Middle frontal gyrus (tissue), 1 donor: ENCODE data around the gene BICC1.
A peak's percentile ranks its signal among the peaks of the same experiment; 100 is the strongest.

Experiments used
- DNase-seq: peaks from one replicate; pipeline ENCODE4 v3.0.0-alpha.2; 2015; ENCODE audit warnings: low spot score; ENCODE audit errors: extremely low spot score

The BICC1 gene

DNA sequence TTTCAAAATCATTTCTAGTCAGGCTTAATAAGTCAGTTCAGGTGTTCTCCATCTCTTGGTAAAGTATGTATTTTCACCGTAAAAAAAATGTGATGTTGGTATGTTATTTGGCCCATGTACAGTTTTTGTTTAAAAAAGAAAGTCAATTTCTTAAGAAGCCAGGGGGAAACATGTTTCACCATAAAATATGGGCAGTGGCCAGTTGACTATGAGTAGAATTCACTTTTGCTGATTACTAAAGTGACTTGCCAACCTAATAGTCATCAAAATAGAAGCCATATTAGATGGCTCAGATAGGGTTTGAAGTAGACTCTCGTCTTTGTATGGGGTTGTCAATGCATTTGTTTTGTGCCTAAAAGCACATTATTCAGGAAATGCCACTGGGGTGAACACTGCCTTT, 266.3 kb downstream of the BICC1 start:
- DNase-seq, result no peak

DNA sequence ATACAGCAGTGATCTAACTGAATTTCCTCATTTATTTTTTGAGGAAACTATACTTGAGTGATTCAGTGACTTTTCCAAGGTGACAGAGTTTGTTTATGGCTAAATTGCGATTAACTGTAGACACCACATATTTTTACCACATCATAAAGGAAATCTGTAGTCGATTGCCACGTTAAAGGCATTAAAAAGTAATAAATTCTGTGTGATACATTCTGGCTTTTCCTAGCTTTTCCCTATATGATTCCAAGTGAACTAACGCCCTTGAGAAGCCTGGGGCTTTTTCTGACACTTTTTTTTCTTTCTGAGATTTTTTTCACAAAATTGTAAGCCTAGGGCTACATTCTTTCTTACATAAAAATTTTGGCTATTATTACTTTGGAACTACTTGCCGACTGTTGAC, 266.9 kb downstream of the BICC1 start:
- DNase-seq, result no peak

DNA sequence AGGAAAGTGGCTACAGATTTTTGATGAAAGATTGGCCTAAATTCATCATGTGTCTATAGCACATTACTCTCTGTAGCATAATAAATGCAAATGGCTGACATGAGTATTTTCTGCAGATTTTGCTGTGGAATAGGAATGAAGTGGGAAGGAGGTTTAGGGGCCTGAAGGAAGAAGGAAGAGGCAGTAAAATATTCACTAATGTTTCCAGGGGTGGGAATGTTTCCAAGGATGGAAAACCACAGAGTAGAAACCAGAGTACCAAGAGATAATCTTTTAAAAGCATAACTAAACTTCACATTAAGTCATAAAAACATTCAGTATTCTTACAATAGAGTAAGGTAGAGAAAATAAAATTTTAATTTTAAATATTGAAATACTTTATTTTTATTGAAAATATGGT, 267.8 kb downstream of the BICC1 start:
- no peak for DNase-seq

DNA sequence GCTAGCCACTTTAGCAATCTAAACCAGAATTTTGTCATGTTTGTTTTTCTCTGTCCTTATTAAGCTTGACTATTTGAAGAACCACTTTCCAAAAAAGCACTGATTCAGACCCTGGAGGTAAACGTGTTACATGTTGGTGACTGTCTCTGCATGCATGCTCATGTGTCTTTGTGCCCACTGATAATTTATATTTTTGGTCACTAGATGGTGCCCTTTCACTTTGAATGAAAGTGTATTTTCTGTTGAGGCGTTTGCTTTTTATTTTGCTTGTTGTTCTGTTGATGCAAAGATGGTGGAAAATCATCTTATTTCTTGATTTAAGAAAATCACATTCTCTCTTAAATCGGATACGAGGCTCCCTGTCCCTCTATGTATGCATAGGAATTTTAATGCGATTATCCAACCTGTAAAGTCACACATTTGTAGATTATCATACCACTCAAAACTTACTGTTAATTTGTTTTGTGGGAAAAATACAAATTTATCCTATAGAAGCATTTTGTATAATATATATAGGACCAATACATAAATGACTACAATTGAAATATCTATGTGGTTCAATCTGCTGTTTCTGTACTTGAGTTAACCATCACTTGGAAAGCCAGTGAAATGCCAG, 269.3 kb downstream of the BICC1 start:
- DNase-seq, result peak; percentile 50

DNA sequence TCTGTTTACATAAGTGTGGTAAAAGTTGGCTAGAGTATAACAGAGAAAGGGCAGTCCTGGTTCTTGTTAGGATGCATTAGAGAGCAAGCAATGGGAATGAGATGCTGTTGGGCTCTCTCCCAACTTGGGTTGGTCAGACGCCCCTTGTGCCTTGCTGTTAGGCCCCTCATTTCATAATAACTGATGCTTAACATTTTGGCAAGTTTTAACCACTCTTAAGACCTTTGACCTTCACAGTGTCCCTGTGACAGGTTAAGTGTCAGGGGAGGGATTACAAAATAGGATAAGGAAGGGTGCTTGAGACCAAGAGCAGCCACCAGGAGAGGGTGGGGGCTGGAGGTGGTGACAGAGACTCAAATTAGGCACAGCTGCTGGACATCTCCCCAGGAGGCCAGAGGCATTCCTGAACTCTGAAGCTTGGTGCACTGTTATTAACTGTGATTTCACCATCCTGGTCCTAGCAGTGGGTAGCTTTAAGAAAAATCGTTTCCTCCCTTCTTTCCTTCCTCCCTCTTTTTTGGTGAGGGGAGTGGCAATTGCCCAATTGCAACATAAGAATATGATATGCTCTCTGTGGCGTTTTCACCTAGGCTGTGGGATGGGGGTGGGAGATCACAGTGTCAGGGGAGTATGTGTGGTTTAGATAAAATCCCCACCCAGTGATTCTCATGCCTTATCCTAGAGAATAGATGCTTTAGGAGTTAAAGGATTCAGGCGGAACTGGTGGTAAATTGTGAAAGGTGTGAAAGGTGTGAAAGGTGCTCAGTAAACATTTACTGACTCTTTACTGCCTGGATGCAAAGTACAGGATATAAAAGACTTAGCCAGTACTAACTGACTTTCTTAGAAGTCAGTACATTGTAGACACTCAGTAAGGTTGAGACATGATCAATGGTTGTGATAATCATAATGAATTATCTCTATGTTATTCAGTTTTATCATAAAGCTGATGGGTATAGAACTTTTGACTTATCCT, 270.5 kb downstream of the BICC1 start:
- DNase-seq, result no peak

DNA sequence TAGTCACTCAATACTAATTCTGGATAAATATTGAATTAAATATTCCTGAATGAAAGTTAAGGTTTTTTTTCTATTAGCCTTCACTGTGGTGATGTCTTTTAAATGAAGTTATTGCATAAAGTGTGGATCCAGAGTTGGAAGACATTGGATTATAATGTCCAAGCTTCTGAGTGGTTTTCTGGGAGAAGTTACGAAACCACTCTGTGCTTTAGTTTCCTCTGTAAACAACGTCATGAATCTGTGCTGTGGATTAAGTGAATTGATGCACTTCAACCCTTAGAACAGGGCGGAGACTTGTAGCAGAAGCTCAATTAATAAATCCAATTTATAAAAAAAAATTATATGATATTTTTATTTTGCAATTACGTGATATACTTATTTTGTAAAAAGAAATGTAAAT, 271.7 kb downstream of the BICC1 start:
- no peak for DNase-seq

DNA sequence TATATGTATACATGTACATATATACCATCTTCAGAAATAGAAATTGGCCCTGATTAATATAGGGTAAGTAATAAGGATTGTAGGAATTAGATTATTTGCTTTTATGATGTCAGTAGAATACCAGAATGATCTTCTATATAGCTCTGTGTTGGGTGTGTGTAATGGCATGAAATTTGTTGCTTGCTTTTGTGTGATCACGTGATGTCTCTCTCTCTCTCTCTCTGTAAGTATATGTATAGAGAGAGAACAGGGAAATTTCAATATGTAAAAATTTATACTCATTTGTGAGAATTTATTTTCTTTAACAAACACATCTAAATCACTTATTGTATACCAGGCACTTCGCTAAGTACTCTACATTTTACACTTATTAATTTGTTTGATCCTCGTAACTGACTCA, 272.7 kb downstream of the BICC1 start:
- no peak for DNase-seq

DNA sequence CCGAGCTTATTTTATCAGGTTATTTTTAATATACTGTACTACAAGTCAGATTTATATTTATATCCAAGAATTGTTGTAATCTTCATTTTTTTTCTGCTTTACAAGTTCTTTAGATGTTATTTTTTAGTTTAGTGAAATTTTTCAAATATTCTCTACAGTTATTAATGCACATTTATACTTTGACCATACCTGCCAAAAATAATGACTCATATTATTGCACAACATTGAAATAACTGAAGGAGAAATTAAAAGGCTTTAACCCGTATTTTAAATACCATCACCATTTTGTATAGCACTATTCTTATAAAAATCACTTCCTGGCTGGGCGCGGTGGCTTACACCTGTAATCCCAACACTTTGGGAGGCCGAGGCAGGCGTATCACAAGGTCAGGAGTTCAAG, 278.5 kb downstream of the BICC1 start:
- no peak for DNase-seq

DNA sequence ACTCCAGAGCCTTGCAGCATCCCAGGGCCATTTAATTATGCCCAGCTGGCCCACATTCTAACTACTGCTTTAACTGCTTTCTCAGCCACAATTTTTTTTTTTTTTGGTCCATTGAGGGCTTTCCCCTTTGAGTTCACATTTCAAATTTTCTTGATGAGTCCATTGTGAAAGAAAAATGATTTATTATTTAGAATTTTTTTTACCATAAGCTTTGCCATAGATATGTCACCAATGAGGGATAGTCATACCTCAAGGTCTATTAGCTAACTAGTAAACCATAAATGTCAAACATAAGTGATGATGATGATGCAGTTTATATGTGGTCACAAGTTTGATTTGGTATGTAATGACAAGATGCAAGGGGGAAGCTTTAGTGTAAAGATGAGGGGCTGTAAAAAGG, 282.9 kb downstream of the BICC1 start:
- no peak for DNase-seq

DNA sequence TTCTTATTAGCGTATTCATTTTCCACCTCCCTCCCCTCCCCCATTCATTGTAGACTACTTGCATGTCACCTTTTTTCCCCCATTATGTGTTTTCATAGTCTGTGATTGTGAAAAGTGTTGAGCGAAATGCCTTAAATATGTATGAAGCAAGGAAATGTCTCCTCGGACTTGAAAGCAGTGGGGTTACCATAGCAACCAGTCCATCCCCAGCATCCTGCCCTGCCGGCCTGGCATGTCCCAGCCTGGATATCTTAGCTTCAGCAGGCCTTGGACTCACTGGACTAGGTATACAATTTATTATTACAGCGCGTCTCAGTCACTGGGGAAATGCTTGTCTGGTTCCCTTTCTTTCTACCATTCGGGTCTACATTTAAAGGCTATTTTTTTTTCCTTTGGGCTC, 283.6 kb downstream of the BICC1 start:
- no peak for DNase-seq

DNA sequence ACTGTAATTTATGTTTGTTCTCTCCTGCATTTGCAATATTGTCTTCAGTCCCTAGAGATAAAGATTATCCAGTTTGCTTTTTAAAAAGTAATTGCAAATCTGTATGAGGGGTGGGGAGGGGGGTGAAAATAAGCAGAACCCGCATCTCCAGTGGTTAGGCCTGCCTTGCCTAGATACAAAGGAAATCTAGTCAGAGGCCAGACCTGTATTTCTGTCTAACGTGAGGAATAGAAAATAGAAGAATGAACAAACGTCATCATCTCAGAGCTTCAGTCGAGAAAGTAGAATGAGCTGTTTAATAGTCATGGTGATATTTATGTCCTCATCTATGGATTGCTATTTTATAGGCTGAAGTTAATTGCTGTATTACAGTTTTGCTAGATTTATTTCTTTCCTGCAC, 284.2 kb downstream of the BICC1 start:
- DNase-seq, result no peak

DNA sequence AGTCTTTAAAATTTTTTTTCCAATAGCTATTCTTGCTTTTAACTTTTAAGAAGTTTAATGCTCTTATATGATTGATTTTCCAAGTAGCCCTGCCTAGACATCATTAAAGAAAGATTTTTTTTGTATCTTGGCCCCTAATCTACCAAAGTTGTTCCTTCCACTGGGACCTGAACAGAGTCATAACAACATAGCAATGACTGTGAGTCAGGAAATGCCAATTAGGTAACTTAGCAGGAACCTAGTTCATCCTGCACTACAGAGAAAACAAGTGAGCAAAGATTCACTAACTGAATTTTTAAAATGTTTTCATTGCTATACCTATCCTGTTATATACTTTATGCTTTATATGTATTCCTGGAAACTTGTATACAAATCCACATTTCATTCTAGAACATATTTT, 284.7 kb downstream of the BICC1 start:
- DNase-seq, result no peak

DNA sequence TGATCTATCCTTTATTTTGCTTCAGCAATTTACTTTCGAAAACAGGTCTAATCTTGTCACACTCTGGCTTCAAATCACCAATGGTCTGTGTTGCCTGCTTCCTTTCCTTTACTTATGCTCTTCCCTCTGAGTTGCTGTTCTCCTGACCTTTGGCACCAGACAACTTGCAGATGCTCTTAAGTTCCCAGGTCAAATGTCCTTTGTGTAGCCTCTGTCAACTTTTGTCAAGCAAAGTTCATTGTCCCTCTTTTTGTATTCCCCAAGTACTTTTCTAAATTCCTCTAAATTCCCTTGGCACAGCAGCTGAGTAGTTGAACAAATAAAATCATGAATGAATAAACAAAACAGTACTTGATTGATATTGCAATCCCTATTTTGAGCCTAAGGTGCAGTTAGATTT, 289.4 kb downstream of the BICC1 start:
- no peak for DNase-seq

DNA sequence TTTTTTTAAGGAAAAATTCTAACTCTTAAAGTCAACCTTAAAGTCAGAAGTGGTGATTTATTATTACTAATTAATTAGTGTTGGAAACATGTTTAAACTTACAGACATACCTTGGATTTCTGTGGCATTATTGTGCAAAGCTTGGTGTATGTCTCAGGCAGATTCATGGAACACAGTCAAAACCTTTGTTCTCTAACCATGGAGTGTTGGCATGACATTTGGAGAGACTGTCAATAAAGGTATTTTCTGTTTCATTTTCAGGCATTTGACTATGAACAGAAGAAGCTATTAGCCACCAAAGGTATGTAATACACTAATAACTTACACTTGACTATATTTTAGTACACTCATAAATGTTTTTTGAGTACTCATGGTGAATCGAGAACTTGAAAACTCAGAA, 293.7 kb downstream of the BICC1 start:
- no peak for DNase-seq

DNA sequence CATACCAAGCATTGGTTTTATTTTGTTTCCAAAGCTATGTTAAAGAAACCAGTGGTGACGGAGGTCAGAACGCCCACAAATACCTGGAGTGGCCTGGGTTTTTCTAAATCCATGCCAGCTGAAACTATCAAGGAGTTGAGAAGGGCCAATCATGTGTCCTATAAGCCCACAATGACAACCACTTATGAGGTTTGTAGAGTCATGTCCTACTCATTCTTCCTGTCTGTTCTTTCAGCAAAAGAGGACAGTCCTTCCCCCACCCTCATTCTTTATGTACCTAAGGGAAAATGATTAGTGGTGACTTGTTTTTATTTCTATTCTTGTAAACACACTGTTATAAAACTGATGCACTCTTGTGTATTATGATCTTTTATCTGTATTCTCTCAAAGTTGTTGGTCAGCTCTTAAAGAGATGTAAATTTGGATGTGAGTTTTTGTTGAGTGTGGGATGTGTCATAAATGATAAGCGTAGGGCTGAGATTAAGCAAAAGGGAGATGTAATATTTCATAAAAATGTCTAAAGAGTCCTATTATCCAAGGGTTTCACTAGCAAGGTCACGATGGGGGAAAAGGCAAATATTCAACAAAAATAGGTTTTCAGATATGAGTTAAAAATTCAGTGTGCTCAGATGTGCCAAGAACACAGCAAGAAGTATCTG, 294.4 kb downstream of the BICC1 start:
- DNase-seq, result no peak

DNA sequence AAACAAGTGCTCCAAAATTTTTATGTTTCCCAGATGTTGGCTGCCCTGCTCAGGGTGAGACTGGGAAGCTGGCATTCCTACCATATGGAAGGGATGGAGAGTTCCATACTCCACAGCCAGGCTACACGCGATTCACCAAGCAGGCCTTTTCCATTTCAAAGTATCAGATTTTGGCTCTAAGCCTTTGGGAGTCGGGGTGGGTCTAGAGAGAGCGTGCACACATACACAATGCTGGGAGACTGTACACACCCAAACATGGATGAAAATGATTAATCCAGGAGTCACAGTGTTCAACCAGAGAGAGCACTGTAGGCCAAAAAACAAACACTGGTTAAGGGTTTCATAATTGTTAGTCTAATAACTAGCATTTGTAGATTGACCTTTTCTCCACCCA, 295.0 kb downstream of the BICC1 start:
- DNase-seq, result no peak

DNA sequence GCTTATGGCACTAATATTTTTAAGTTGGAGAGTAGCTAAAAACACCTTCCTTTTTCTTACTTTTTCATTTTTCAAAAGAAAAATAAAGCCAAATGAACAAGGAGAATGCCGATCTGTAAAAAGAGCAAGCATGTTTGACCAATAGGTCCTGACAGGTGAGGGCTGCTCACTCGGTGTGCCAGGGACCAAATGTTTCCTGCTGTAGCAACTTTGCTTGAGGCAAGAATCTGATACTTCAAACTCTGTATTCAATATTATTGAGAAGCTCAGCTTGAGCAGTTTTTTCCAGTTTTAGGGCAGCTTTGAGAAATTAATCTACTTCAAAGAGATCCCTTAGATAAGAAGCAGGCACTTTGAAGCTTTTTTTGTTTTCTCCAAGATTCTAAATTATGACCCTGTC, 298.1 kb downstream of the BICC1 start:
- no peak for DNase-seq

DNA sequence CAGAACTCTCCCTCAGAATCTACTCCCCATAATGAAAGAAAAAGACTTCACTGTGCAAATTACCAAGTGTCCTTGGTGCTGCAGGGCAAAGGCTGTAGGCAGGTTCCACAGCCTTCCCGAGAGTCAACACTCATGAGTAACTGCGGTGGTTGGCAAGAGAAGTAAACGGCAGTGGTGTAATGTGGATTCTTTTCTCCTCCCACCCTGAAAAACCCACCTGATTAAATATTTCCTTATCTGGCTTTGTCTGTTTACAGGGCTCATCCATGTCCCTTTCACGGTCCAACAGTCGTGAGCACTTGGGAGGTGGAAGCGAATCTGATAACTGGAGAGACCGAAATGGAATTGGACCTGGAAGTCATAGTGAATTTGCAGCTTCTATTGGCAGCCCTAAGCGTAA, 300.9 kb downstream of the BICC1 start:
- no peak for DNase-seq

DNA sequence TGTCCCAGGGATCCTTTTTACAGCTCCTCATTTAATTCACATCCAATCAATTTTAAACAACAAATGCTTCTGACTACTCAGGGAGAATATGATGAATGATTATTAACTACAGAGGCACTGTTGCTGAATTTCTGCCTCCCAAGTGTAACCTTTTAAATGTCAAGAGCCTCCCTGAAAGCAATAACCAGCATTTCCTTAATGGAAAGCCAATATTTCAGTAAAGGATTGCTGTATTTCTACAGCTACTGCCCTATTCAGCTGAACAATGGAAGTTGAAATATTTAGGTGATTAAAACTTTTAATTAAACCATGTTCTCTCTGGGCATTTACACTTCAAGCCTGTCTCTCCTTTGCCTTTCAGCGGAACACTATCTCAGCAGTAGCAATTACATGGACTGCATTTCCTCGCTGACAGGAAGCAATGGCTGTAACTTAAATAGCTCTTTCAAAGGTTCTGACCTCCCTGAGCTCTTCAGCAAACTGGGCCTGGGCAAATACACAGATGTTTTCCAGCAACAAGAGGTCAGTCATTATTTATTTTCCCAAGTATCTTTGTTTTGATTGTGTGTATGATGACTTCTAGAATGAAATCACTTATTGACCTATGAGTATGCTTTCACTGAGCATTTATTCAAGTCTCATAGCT, 304.7 kb downstream of the BICC1 start:
- DNase-seq, result no peak

DNA sequence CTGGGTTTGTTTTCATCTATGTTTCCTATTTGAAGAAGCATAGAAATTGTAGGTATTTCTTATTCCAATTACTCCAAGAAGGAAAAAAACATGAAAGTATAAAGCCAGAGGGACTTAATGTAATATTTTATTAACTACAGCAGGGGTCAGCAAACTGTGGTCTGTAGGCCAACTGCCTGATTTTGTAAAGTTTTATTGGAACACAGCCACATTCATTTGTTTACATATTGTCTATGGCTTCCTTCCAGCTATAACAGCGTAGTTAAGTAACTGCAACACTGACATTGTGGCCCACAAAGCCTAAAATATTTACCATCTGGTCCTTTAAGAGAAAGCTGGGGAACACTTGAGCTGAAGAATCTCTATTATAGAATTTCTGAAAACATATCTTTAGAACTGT, 306.2 kb downstream of the BICC1 start:
- DNase-seq, result no peak

DNA sequence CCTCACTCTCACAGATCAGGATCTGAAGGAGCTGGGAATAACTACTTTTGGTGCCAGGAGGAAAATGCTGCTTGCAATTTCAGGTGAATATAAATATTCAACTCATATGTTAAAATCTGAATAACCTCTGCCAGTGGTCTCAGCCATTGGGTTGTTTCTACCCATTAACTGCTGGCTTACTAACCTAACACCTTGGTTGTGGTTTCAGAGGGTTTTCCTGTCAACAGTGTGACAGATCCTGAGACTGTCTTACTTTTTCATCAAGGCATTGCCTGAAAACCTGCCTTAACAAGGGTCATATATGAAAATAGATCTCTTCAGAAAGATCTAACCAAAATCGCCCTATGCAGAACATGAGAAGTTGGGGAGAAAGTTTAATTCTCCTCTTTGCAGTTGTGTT, 307.7 kb downstream of the BICC1 start:
- no peak for DNase-seq
